ENCODE measurements around the gene CALML5. TPM values are rescaled to one million over a fixed set of nuclear protein-coding genes. Genes with fewer than 3 reads are reported as not detected.

CALML5 gene
- polyA plus RNA-seq, 1 donor from 2014 or later = not detected

- peaks cover 0 to 6% (median under 1%) of the 10 kb centered on the region in 3 donors for H3K4me1 Mint-ChIP-seq
- H3K9me3 Mint-ChIP-seq = peaks cover 0 to 3% (median 0%) of the 10 kb centered on the region in 3 donors
- no peak overlapping the region for H3K27ac Mint-ChIP-seq
- no peak overlapping the region for H3K4me3 Mint-ChIP-seq
- no peaks in the 10 kb centered on the region for H3K36me3 Mint-ChIP-seq
- H3K27me3 Mint-ChIP-seq = no peaks in the 10 kb centered on the region
These were observed 32.7 kb downstream of the CALML5 start for GRCh38 chr10:5466451-5467206.

- Mint-ChIP-seq H3K4me1 (peaks cover 2 to 10% (median 6%) of the 10 kb centered on the region in 3 donors), H3K36me3 (no peaks in the 10 kb centered on the region), H3K9me3 (peaks cover 0 to 3% (median 0%) of the 10 kb centered on the region in 3 donors), H3K27me3 (no peaks in the 10 kb centered on the region), H3K27ac (no peak overlapping the region), H3K4me3 (no peak overlapping the region)
These were observed 33.4 kb downstream of the CALML5 start for GRCh38 chr10:5465976-5466450.

- Mint-ChIP-seq H3K36me3 (no peaks in the 10 kb centered on the region), H3K27ac (no peak overlapping the region), H3K27me3 (no peaks in the 10 kb centered on the region), H3K9me3 (peaks cover 0 to 3% (median 0%) of the 10 kb centered on the region in 3 donors), H3K4me3 (no peak overlapping the region), H3K4me1 (peaks cover 2 to 10% (median 8%) of the 10 kb centered on the region in 3 donors)
These were observed 34.8 kb downstream of the CALML5 start for GRCh38 chr10:5464546-5464945.

- Mint-ChIP-seq H3K4me3 (no peak overlapping the region), H3K9me3 (no peaks in the 10 kb centered on the region), H3K36me3 (no peaks in the 10 kb centered on the region), H3K27ac (no peak overlapping the region), H3K27me3 (no peaks in the 10 kb centered on the region), H3K4me1 (peaks cover 2 to 10% (median 8%) of the 10 kb centered on the region in 3 donors)
These were observed 36.5 kb downstream of the CALML5 start for GRCh38 chr10:5462841-5463293.

- H3K27ac Mint-ChIP-seq = no peak overlapping the region
- no peaks in the 10 kb centered on the region for H3K36me3 Mint-ChIP-seq
- no peaks in the 10 kb centered on the region for H3K27me3 Mint-ChIP-seq
- H3K9me3 Mint-ChIP-seq = no peaks in the 10 kb centered on the region
- peaks cover 2 to 10% (median 8%) of the 10 kb centered on the region in 3 donors for H3K4me1 Mint-ChIP-seq
- H3K4me3 Mint-ChIP-seq = no peak overlapping the region
These were observed 37.2 kb downstream of the CALML5 start for GRCh38 chr10:5461914-5462840.

GRCh38 chr10:5461203-5461588 is 38.2 kb downstream of the CALML5 start:
- H3K27ac Mint-ChIP-seq = no peak overlapping the region
- H3K4me1 Mint-ChIP-seq = peaks cover 2 to 10% (median 8%) of the 10 kb centered on the region in 3 donors
- no peaks in the 10 kb centered on the region for H3K36me3 Mint-ChIP-seq
- H3K4me3 Mint-ChIP-seq = no peak overlapping the region
- no peaks in the 10 kb centered on the region for H3K9me3 Mint-ChIP-seq
- H3K27me3 Mint-ChIP-seq = no peaks in the 10 kb centered on the region

DNA sequence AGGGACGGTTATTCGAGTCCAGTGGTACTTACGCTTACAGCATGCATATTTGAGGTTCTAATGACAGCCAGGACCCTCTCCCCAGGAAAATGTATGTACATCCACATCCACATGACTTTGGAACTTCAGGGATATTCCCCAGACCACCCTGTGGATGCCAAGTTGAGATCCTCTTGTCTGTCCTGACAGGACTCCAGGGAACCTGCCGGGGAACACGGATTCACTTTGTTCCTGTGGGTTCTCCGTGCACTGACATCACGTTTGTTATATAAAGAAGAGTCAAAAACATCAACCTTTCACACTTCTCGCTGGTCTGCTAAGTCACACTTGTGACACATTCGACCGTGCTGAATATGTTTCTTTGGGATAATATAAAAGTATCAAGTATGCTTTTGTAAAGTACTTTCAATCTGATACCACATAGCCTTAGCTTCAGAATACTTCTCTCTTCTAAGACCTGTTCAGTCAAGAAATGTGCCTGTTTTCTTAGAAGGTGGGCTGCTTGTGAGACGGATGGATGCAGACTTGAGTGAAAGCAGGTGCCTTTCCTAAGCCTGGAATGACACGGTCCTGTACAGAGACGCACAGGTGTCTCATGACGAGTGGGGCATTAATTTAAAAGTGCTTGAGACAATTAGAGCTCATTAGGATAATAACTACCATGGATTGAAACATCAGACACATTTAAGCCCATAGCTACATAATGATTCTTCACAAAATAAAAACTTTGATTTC is 38.7 kb downstream of the CALML5 start:
- H3K9me3 Mint-ChIP-seq = no peaks in the 10 kb centered on the region
- H3K4me3 Mint-ChIP-seq = no peak overlapping the region
- H3K4me1 Mint-ChIP-seq = peaks cover 2 to 10% (median 8%) of the 10 kb centered on the region in 3 donors
- peaks cover 2% of the 10 kb centered on the region for H3K36me3 Mint-ChIP-seq
- no peak overlapping the region for H3K27ac Mint-ChIP-seq
- H3K27me3 Mint-ChIP-seq = no peaks in the 10 kb centered on the region

GRCh38 chr10:5458949-5459747 is 40.2 kb downstream of the CALML5 start:
- Mint-ChIP-seq H3K4me1 (peaks cover 2 to 10% (median 8%) of the 10 kb centered on the region in 3 donors), H3K36me3 (peaks cover 2% of the 10 kb centered on the region), H3K27me3 (no peaks in the 10 kb centered on the region), H3K27ac (no peak overlapping the region), H3K4me3 (no peak overlapping the region), H3K9me3 (no peaks in the 10 kb centered on the region)

- Mint-ChIP-seq H3K4me1 (peaks cover 2 to 10% (median 8%) of the 10 kb centered on the region in 3 donors), H3K27me3 (no peaks in the 10 kb centered on the region), H3K36me3 (peaks cover 2% of the 10 kb centered on the region), H3K4me3 (no peak overlapping the region), H3K27ac (no peak overlapping the region), H3K9me3 (no peaks in the 10 kb centered on the region)
These were observed 40.9 kb downstream of the CALML5 start for GRCh38 chr10:5458425-5458824.

GRCh38 chr10:5457741-5458140 is 41.6 kb downstream of the CALML5 start:
- peaks cover 2% of the 10 kb centered on the region for H3K36me3 Mint-ChIP-seq
- no peak overlapping the region for H3K27ac Mint-ChIP-seq
- H3K27me3 Mint-ChIP-seq = no peaks in the 10 kb centered on the region
- no peak overlapping the region for H3K4me3 Mint-ChIP-seq
- no peaks in the 10 kb centered on the region for H3K9me3 Mint-ChIP-seq
- H3K4me1 Mint-ChIP-seq = peaks cover 2 to 10% (median 8%) of the 10 kb centered on the region in 3 donors

GRCh38 chr10:5456563-5456962 is 42.8 kb downstream of the CALML5 start:
- Mint-ChIP-seq H3K9me3 (no peaks in the 10 kb centered on the region), H3K27me3 (no peaks in the 10 kb centered on the region), H3K27ac (no peak overlapping the region), H3K4me3 (no peak overlapping the region), H3K4me1 (peaks cover under 1 to 8% (median 3%) of the 10 kb centered on the region in 3 donors), H3K36me3 (peaks cover 2% of the 10 kb centered on the region)

GRCh38 chr10:5453749-5454489 is 45.5 kb downstream of the CALML5 start:
- Mint-ChIP-seq H3K27me3 (no peaks in the 10 kb centered on the region), H3K36me3 (peaks cover 2% of the 10 kb centered on the region), H3K4me3 (no peak overlapping the region), H3K9me3 (no peaks in the 10 kb centered on the region), H3K4me1 (peaks cover 0 to 1% (median 0%) of the 10 kb centered on the region in 3 donors), H3K27ac (no peak overlapping the region)

GRCh38 chr10:5450605-5451384 is 48.6 kb downstream of the CALML5 start:
- no peaks in the 10 kb centered on the region for H3K9me3 Mint-ChIP-seq
- H3K27ac Mint-ChIP-seq = no peak overlapping the region
- peaks cover 15 to 20% (median 18%) of the 10 kb centered on the region in 3 donors for H3K4me1 Mint-ChIP-seq
- H3K36me3 Mint-ChIP-seq = no peaks in the 10 kb centered on the region
- H3K4me3 Mint-ChIP-seq = no peak overlapping the region
- no peaks in the 10 kb centered on the region for H3K27me3 Mint-ChIP-seq
